ENCODE results near the gene DLGAP1.
A peak's percentile ranks its signal among the peaks of the same experiment; 100 is the strongest.

The DLGAP1 gene

DNA sequence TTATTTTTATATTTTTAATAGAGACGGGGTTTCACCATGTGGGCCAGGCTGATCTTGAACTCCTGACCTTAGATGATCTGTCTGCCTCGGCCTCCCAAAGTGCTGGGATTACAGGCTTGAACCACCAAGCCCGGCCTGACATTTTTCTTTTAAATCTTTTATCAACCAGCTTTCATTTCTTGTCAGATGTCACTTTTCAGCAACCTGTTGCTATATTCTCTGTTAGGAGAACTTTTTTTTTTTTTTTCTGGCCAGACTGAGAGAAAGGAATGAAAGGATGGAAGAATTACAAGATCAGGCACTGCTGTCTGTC, 858.8 kb downstream of the DLGAP1 start:
- Histone ChIP-seq H3K27ac (peak overlapping the region; percentile 98), H3K9me3 (no peaks in the 10 kb centered on the region), H3K4me3 (ENCODE audit: low read depth in 1 of 2, low read length in 1 of 2) (peak overlapping the region; percentile 61 to 63), H3K27me3 (no peaks in the 10 kb centered on the region), H3K4me1 (ENCODE audit: control insufficient read depth in 1 of 2, insufficient read depth in 1 of 2, low read depth in 1 of 2, low read length in 1 of 2) (peaks cover 56 to 60% of the 10 kb centered on the region in 2 experiments), H3K36me3 (no peaks in the 10 kb centered on the region)
- TF ChIP-seq, protein P1, sequence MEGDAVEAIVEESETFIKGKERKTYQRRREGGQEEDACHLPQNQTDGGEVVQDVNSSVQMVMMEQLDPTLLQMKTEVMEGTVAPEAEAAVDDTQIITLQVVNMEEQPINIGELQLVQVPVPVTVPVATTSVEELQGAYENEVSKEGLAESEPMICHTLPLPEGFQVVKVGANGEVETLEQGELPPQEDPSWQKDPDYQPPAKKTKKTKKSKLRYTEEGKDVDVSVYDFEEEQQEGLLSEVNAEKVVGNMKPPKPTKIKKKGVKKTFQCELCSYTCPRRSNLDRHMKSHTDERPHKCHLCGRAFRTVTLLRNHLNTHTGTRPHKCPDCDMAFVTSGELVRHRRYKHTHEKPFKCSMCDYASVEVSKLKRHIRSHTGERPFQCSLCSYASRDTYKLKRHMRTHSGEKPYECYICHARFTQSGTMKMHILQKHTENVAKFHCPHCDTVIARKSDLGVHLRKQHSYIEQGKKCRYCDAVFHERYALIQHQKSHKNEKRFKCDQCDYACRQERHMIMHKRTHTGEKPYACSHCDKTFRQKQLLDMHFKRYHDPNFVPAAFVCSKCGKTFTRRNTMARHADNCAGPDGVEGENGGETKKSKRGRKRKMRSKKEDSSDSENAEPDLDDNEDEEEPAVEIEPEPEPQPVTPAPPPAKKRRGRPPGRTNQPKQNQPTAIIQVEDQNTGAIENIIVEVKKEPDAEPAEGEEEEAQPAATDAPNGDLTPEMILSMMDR (IDR thresholded peaks at IDR 0.05), result no peak

DNA sequence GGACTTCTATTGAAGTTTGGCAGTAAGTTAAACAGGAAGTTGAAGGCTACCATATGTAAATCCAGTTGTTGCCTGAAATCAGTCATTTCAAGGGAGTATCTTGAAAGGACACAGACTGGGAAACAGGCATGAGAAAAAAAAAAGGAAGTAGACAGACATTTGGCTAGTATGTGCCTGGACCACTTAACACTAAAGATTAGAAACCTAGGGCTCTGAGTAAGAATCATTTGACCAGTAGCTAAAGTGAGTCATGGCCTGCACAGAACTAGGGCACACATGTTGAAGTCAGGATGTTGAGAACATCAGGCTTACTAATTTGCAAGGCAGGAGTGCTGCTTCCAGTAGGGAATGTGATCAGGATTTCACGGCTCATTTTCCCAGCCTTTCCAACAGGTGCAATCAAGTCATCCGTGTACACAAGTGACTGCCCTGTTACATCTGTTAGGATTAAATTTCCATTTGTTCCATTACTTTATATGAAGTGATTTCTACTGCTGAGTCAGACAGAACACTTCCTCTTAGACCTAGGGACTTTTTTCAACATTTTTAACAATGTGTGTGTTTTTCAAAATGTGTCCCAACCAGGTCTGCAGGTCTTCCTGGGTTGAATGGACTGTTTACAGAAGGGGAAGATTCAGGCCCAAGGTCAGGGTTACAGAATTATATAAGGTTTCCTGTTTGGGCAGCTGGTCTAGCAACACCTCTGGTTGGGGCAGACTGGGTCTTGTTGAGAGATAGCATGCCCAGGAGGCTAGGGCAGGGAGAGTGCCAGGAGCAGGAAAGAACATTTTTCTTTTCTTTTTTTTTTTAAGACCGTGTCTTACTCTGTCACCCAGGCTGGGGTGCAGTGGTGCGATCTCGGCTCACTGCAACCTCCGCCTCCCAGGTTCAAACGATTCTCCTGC, 859.5 kb downstream of the DLGAP1 start:
- Histone ChIP-seq H3K4me3 (ENCODE audit: low read depth in 1 of 2, low read length in 1 of 2) (peak overlapping the region; percentile 61 to 63), H3K36me3 (no peaks in the 10 kb centered on the region), H3K4me1 (ENCODE audit: control insufficient read depth in 1 of 2, insufficient read depth in 1 of 2, low read depth in 1 of 2, low read length in 1 of 2) (peaks cover 56 to 60% of the 10 kb centered on the region in 2 experiments), H3K27me3 (no peaks in the 10 kb centered on the region), H3K9me3 (no peaks in the 10 kb centered on the region), H3K27ac (peak overlapping the region; percentile 98)
- TF ChIP-seq, protein P1 (IDR thresholded peaks at IDR 0.05), result no peak

DNA sequence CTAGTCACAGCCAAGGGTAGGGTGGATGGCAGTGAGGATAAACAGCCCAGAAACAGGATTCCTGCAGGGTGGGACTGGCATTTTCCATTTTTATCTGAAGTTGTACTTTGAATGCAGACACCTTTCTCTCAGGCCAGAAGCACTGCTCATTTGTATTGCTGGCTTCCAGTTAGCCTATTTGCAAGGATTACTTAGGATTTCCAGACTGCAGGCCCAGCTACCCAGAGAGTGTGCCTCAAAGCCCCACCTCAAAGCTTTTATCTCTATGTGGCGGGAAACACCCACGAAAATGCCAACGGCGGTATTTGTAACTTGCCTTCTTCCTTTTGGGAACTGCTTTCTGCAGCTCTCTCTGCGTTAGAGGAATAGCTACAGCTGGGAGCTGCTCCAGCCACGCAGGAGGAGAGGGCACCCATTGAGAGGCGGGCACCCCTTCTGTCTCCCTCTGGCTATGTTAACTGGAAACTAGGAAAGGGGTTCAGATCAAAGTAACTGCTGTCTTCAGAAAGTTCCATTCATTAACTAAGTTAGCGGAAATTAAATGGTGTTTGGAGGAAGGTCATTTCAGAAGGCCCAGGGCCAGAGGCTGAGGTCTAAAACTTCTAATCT, 860.2 kb downstream of the DLGAP1 start:
- TF ChIP-seq, protein P1 (IDR thresholded peaks at IDR 0.05), result peak; percentile 3
- H3K4me1 ChIP-seq (ENCODE audit: control insufficient read depth in 1 of 2, insufficient read depth in 1 of 2, low read depth in 1 of 2, low read length in 1 of 2), result peaks cover 56 to 60% of the 10 kb centered on the region in 2 experiments
- peak overlapping the region; percentile 61 to 63 for H3K4me3 ChIP-seq (ENCODE audit: low read depth in 1 of 2, low read length in 1 of 2)
- H3K9me3 ChIP-seq, result no peaks in the 10 kb centered on the region
- peak overlapping the region; percentile 98 for H3K27ac ChIP-seq
- H3K36me3 ChIP-seq, result no peaks in the 10 kb centered on the region
- H3K27me3 ChIP-seq, result no peaks in the 10 kb centered on the region

DNA sequence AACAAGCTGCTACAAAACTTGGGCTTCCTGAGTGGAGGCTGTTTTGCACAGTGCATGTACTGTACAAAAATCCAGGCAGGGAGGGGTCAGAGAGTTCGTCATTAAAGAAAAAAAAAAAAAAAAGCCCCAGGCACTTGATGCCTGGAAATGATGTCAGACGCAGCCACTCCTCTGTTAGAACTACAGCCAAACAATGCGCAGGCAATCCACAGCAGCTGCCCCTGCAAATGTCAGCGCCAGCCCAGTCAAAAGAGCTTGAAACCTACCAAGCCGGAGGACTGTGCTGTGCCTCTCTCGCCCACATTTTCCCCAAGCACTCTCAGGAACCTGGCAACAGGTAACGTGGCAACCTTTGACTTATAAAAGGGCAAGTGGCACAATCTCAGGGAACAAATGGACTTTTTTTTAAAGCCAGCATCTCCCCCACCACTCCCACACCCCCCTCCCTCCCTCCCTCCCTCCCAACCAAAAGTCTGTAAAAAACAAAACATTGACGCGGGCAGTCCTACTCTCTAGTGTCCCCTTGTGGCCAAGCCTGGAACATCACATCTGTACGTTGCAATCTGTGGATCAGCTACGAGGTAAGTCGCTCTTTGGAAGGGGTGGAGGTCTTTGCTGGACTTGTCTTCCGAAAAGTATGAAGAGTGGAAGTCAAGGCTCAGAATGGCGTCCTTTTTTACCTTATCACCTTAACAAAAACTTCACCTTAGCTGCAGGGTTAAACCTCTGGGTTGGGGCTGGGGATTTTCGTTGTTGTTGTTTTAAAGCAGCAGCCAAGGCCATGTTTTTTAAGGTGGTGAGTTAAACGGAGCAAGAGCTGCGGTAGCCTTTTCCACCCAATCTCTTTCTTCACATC, 861.0 kb downstream of the DLGAP1 start:
- Histone ChIP-seq H3K27me3 (no peaks in the 10 kb centered on the region), H3K9me3 (no peaks in the 10 kb centered on the region), H3K4me3 (ENCODE audit: low read depth in 1 of 2, low read length in 1 of 2) (peak overlapping the region; percentile 61 to 63), H3K36me3 (no peaks in the 10 kb centered on the region), H3K4me1 (ENCODE audit: control insufficient read depth in 1 of 2, insufficient read depth in 1 of 2, low read depth in 1 of 2, low read length in 1 of 2) (peaks cover 56 to 60% of the 10 kb centered on the region in 2 experiments), H3K27ac (peak overlapping the region; percentile 98)
- TF ChIP-seq, protein P1 (IDR thresholded peaks at IDR 0.05), result peak; percentile 92

DNA sequence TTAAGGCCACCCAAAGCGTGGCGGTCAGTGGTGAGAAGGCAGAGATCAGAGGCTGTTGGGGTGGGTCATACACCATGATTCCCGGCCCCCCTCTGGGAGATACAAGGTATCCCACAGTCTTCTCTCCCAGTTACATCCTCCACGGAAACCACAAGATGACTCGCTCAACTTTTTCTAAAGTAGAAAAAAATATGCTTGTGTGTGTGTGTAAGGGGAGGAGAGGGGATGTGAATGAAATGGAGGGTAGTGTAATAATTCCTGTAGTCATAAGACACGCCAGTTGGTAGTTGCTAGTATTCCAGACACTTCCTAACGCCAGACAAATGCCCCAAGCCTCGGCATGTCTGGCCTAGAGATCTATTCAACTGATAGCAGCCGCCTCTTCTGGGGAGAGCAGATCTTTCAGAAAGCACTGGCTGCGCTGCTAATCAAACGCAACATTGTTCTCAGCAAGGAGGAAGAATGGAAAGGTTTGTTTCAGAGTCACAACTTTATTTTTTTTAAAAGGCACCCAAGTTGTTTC, 861.7 kb downstream of the DLGAP1 start:
- peaks cover 53 to 56% of the 10 kb centered on the region in 2 experiments for H3K4me1 ChIP-seq (ENCODE audit: control insufficient read depth in 1 of 2, insufficient read depth in 1 of 2, low read depth in 1 of 2, low read length in 1 of 2)
- peak overlapping the region; percentile 98 for H3K27ac ChIP-seq
- no peaks in the 10 kb centered on the region for H3K27me3 ChIP-seq
- TF ChIP-seq, protein P1 (IDR thresholded peaks at IDR 0.05), result no peak
- H3K36me3 ChIP-seq, result no peaks in the 10 kb centered on the region
- H3K4me3 ChIP-seq (ENCODE audit: low read depth in 1 of 2, low read length in 1 of 2), result peak overlapping the region; percentile 61 to 63
- H3K9me3 ChIP-seq, result no peaks in the 10 kb centered on the region

Measured in neutrophil (primary cell).